Stimulated activated memory B cell treated with anti-CD40 and anti-IgM and Interleukin-4, amounts not matched to agents 10 μg/mL and 1 μg/mL and 100 μg/mL, for 72 hours (primary cell): Measurements from ENCODE around the gene ARAP1.

Experiments
- ATAC-seq: fragments of 150-1000 bp; cut with Tn5 transposase; 2 replicates; pipeline ENCODE4 v1.10.0; 2021
- H3K27ac Mint-ChIP-seq: one replicate; pipeline ENCODE4 v1.8.0; 2022; ENCODE audit warnings: mild to moderate bottlenecking, mixed read lengths
- H3K27me3 Mint-ChIP-seq: one replicate; pipeline ENCODE4 v1.8.0; 2022; ENCODE audit warnings: mixed read lengths
- H3K36me3 Mint-ChIP-seq: one replicate; pipeline ENCODE4 v1.8.0; 2022; ENCODE audit warnings: mixed read lengths
- H3K4me1 Mint-ChIP-seq: one replicate; pipeline ENCODE4 v1.8.0; 2022; ENCODE audit warnings: mixed read lengths
- H3K4me3 Mint-ChIP-seq: one replicate; pipeline ENCODE4 v1.8.0; 2022; ENCODE audit warnings: mild to moderate bottlenecking, moderate library complexity, mixed read lengths
- H3K9me3 Mint-ChIP-seq: one replicate; pipeline ENCODE4 v1.8.0; 2022; ENCODE audit warnings: mixed read lengths

Gene ARAP1

GRCh38 chr11:72655014-72655413, 97.2 kb downstream of the ARAP1 start:
- Mint-ChIP-seq H3K27me3 (peaks cover 48% of the 10 kb centered on the region), H3K27ac (no peak overlapping the region), H3K4me3 (no peak overlapping the region), H3K4me1 (no peaks in the 10 kb centered on the region), H3K36me3 (no peaks in the 10 kb centered on the region), H3K9me3 (no peaks in the 10 kb centered on the region)
- ATAC-seq = no peak

GRCh38 chr11:72653649-72654048, 98.6 kb downstream of the ARAP1 start:
- Mint-ChIP-seq H3K9me3 (no peaks in the 10 kb centered on the region), H3K36me3 (no peaks in the 10 kb centered on the region), H3K4me3 (no peak overlapping the region), H3K27ac (no peak overlapping the region), H3K4me1 (no peaks in the 10 kb centered on the region), H3K27me3 (peaks cover 35% of the 10 kb centered on the region)
- ATAC-seq = no peak

GRCh38 chr11:72652873-72653630, 99.2 kb downstream of the ARAP1 start:
- H3K4me1 Mint-ChIP-seq = no peaks in the 10 kb centered on the region
- H3K27me3 Mint-ChIP-seq = peaks cover 30% of the 10 kb centered on the region
- H3K27ac Mint-ChIP-seq = no peak overlapping the region
- H3K4me3 Mint-ChIP-seq = no peak overlapping the region
- no peaks in the 10 kb centered on the region for H3K36me3 Mint-ChIP-seq
- no peaks in the 10 kb centered on the region for H3K9me3 Mint-ChIP-seq
- ATAC-seq = no peak

DNA sequence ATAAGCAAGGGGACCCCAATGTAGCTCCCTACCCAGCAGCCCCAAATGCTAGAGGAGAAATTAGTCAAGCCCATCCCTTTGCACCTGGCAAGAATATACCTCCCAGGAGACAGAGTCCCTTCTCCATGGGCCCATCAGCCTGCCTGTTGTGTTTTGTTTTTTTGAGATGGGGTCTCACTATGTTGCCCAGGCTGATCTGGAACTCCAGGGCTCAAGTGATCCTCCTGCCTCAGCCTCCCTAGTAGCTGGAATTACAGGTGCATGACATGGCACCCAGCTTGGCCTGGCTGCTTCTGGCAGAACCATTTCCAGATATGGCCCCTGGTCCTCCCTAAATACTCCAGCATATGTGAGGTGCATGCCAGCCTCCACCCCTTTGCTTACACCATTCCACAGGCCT, 100.1 kb downstream of the ARAP1 start:
- no peaks in the 10 kb centered on the region for H3K4me1 Mint-ChIP-seq

DNA sequence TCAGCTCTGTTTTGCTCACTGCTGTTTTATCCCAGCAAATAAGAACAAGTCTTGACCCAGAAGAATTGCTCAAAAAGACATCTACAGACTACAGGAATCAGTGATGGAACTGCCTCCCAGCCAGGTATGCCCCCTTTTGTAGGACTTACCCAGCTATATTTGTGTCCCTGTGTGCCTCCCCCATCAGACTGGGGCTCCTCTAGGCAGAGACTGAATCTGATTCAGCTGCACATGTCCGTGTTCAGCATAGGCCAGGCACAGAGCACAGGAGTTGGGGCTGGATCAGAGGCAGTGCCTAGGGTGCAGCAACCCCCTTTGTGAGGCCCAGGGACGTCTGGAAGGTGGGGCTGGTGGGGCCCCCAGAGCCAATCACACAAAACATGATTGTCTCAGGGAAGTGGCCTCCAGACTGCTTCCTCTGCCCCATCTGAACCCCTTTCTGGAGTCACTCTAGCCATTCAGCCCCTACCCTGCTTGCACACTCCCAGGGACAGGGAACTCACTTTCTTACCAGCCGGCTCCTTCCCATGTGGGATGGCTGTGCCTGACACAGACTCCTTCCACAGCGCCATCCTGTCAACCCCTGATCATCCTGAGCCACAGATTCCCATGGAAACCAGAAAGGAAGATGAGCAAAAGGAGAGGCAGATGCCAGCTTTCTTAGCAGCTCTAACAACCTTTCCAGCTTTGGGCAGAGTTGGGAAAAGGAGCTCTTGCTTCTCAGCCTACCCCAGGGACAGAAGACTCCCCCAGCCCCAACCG, 102.8 kb downstream of the ARAP1 start:
- H3K36me3 Mint-ChIP-seq = no peaks in the 10 kb centered on the region

More for the DNA sequence above, 100.1 kb downstream of the ARAP1 start:
- no peaks in the 10 kb centered on the region for H3K9me3 Mint-ChIP-seq
- H3K36me3 Mint-ChIP-seq = no peaks in the 10 kb centered on the region
- peaks cover 29% of the 10 kb centered on the region for H3K27me3 Mint-ChIP-seq
- ATAC-seq = no peak
- H3K4me3 Mint-ChIP-seq = no peak overlapping the region
- no peak overlapping the region for H3K27ac Mint-ChIP-seq

DNA sequence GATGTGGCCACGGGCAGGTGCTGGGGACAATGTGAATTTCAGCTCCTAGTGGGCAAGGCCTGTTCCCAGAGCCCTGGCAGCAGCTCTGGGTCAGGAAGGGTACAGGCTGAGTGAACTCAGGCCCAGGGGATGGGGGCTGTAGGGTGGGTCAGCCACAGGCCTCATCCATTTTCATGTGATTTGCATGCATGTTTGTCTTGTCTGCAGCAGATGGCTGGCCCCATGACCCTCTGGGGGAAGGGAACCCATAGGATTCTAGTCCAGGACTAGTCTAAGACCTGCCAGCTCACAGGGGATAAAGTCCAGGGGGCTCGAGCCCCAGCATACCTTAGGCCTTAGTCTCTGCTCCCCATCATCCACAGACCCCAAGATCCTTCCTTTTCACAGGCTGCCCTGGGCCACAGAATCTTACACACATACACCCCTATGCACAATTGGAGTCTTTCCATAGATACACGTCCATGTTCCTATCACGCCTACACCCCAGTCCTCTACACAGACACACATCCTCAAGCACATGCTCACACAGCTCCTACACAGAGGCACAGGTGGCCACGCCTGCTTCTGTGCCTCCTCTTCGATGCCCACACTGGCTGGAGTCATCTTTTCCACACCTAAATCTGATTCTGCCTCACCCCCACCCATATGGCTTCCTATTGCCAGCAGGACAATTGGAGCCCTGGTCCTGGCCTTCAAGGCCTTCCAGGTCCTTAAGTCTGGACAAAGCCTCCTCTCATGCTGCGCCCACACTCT, 103.6 kb downstream of the ARAP1 start:
- Mint-ChIP-seq H3K36me3 (no peaks in the 10 kb centered on the region), H3K27ac (no peak overlapping the region), H3K9me3 (no peaks in the 10 kb centered on the region), H3K4me1 (no peaks in the 10 kb centered on the region), H3K4me3 (no peak overlapping the region), H3K27me3 (peaks cover 10% of the 10 kb centered on the region)
- ATAC-seq = no peak

More for the DNA sequence above, 102.8 kb downstream of the ARAP1 start:
- Mint-ChIP-seq H3K4me3 (no peak overlapping the region), H3K9me3 (no peaks in the 10 kb centered on the region), H3K27me3 (peaks cover 12% of the 10 kb centered on the region), H3K27ac (no peak overlapping the region), H3K4me1 (no peaks in the 10 kb centered on the region)
- ATAC-seq = no peak

- Mint-ChIP-seq H3K4me3 (no peak overlapping the region), H3K27ac (no peak overlapping the region), H3K36me3 (no peaks in the 10 kb centered on the region), H3K4me1 (no peaks in the 10 kb centered on the region), H3K27me3 (peaks cover 3% of the 10 kb centered on the region), H3K9me3 (no peaks in the 10 kb centered on the region)
- ATAC-seq = no peak
These were observed 104.3 kb downstream of the ARAP1 start for GRCh38 chr11:72647882-72648281.

GRCh38 chr11:72646472-72646871, 105.7 kb downstream of the ARAP1 start:
- Mint-ChIP-seq H3K36me3 (no peaks in the 10 kb centered on the region), H3K9me3 (no peaks in the 10 kb centered on the region), H3K4me1 (no peaks in the 10 kb centered on the region), H3K27ac (no peak overlapping the region), H3K4me3 (no peak overlapping the region), H3K27me3 (no peaks in the 10 kb centered on the region)
- ATAC-seq = no peak

DNA sequence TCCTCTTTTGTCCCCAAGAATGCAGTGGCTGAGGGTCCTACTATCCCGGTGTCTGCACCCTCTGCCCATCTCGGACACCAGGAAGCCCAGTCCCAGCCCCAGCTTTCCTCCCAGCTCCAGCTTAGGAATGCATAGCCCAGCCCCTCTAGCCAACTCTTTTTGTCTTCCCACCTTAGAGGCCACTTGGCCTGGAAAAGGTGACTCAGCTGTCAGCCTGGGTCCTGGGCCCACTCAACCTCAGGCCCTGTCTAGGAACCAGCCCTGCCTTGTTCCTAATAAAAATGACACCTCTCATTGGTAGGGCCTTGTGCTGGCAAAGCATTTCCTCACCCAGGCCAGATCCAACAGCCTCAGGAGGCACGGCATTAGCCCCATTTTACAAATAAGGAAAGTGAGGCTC, 106.2 kb downstream of the ARAP1 start:
- Mint-ChIP-seq H3K36me3 (no peaks in the 10 kb centered on the region), H3K4me3 (no peak overlapping the region), H3K27ac (no peak overlapping the region), H3K27me3 (no peaks in the 10 kb centered on the region), H3K4me1 (no peaks in the 10 kb centered on the region), H3K9me3 (no peaks in the 10 kb centered on the region)
- ATAC-seq = no peak

- Mint-ChIP-seq H3K27me3 (no peaks in the 10 kb centered on the region), H3K27ac (no peak overlapping the region), H3K9me3 (no peaks in the 10 kb centered on the region), H3K36me3 (no peaks in the 10 kb centered on the region), H3K4me1 (no peaks in the 10 kb centered on the region), H3K4me3 (peak overlapping the region; percentile 32)
- ATAC-seq = no peak
These were observed 108.7 kb downstream of the ARAP1 start for GRCh38 chr11:72643547-72643946.

DNA sequence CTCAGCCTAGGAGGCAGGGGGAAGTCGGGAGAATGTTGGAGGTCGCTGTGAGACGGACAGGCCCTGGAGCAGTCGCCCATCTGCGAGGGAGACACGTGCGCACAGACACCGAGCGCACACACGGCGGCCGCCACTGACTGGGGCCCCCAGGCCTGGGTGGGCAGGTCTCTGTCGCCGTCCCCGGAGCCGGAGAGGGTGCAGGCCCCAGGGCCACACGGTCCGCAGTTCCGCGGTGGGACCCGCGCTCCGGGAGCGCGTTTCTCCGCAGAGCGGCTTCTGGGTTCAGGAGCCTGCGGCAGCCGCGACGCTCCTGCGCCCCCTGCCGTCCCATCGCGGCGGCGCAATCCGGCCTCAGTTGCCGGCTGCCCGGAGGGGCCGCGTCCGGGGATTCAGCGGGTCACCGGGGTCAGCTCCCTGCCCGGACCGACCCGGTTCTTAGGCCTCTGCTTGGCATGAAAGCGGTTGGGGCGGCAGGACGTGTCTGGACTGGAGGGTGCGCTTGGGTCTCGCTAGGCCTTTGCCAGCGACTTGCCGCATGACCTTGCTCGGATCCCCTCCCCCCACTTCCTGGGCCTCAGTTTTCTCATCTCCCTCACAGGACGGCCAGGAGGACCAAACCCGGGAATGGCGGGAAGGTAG, 109.2 kb downstream of the ARAP1 start:
- Mint-ChIP-seq H3K27me3 (no peaks in the 10 kb centered on the region), H3K4me3 (peak overlapping the region; percentile 32), H3K4me1 (no peaks in the 10 kb centered on the region), H3K27ac (no peak overlapping the region), H3K36me3 (no peaks in the 10 kb centered on the region), H3K9me3 (no peaks in the 10 kb centered on the region)
- ATAC-seq = peak; percentile 75

GRCh38 chr11:72642043-72642883, 109.9 kb downstream of the ARAP1 start:
- peak; percentile 47 for ATAC-seq
- no peaks in the 10 kb centered on the region for H3K9me3 Mint-ChIP-seq
- H3K4me3 Mint-ChIP-seq = peak overlapping the region; percentile 60
- H3K4me1 Mint-ChIP-seq = no peaks in the 10 kb centered on the region
- peaks cover 6% of the 10 kb centered on the region for H3K27me3 Mint-ChIP-seq
- no peaks in the 10 kb centered on the region for H3K36me3 Mint-ChIP-seq
- H3K27ac Mint-ChIP-seq = no peak overlapping the region

DNA sequence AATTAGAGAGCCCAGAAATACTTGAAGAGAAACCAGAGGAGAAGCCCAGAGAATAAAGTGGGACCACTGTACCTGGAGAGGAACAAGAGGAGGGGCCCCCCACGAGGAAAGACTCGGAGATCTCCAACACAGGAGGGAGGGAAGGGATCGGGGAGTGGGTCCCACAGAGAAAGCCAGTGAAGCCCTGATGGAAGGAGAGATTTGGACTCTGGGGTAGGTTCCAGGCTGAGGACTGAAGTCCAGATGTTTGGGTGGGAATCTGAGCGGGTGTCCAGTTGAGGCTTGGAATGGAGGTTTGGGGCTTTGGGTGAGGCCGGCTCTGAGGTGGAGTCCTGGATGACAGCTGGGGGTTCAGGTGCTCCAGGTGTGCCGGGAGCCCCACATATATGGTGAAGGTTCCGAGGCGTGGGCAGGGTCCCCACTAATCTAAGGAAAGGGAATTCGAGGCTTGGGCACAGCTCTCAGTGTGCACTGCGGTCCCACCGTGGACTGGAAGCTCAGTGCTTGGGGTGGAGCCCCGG, 110.6 kb downstream of the ARAP1 start:
- ATAC-seq = no peak
- Mint-ChIP-seq H3K9me3 (no peaks in the 10 kb centered on the region), H3K4me3 (no peak overlapping the region), H3K27me3 (peaks cover 13% of the 10 kb centered on the region), H3K36me3 (no peaks in the 10 kb centered on the region), H3K27ac (no peak overlapping the region), H3K4me1 (no peaks in the 10 kb centered on the region)
